ENCODE data around the gene USP33.

GRCh38 chr1:77706321-77706720, 53.3 kb downstream of the USP33 start:
- no peak for TF ChIP-seq POLR2A (IDR thresholded peaks at IDR 0.05)
- no peak for TF ChIP-seq CTCF (IDR thresholded peaks at IDR 0.05)

All from esophagus squamous epithelium (tissue), 4 donors.